SKM-1 (cell line): ENCODE measurements around the gene TBPL1.

Experiments used
- DNase-seq: peaks from one replicate; lab custom pipeline; 2025; ENCODE audit not compliant: unreplicated experiment; lab: John Stamatoyannopoulos, UW

Gene TBPL1

GRCh38 chr6:134039116-134039515, 86.1 kb downstream of the TBPL1 start:
- DNase-seq = no peak
